Measurements from ENCODE around the gene NME7. TPM values are rescaled to one million over a fixed set of nuclear protein-coding genes. Genes with fewer than 3 reads are reported as not detected.

NME7 gene
- total RNA-seq, 1 donor from 2014 or later = 60.6 TPM

DNA sequence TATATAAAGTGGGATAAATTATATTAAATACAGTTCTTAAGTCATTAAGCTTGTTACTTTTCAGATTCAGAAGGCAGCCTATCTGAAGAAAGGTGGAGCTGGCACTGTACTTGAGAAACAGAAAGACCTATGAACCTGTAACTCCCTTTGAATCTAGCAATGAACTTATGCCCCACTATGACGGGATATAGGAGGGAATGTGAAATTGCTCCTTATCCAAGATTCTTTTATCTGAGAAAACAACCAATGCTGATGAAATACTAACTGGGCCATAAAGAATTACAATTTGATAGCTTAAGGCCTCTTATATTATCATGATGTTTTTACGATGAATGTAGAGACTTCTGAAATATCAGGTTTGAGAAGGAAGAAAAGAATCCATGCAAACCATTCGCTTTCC, 211.0 kb downstream of the NME7 start:
- DNase-seq (ENCODE audit: low spot score) = no peak
- Mint-ChIP-seq H3K9me3 (no peaks in the 10 kb centered on the region), H3K27me3 (ENCODE audit: insufficient read depth, low read depth) (no peaks in the 10 kb centered on the region), H3K4me1 (no peaks in the 10 kb centered on the region), H3K4me3 (no peak overlapping the region), H3K27ac (no peak overlapping the region), H3K36me3 (no peaks in the 10 kb centered on the region)
- Histone ChIP-seq H4K20me1 (ENCODE audit: low read depth) (no peaks in the 10 kb centered on the region), H3K27me3 (no peaks in the 10 kb centered on the region), H3K9ac (no peak overlapping the region), H3K27ac (no peak overlapping the region), H3K36me3 (no peaks in the 10 kb centered on the region), H3K4me3 (no peak overlapping the region), H3K79me2 (ENCODE audit: low read depth) (no peaks in the 10 kb centered on the region), H3K4me1 (peaks cover 12% of the 10 kb centered on the region), H3K4me2 (no peak overlapping the region), H3K9me3 (ENCODE audit: low read depth) (no peaks in the 10 kb centered on the region), H2AFZ (replicated peaks) (no peak overlapping the region), H3F3A (ENCODE audit: low read depth) (no peaks in the 10 kb centered on the region)
- TF ChIP-seq, protein P1, sequence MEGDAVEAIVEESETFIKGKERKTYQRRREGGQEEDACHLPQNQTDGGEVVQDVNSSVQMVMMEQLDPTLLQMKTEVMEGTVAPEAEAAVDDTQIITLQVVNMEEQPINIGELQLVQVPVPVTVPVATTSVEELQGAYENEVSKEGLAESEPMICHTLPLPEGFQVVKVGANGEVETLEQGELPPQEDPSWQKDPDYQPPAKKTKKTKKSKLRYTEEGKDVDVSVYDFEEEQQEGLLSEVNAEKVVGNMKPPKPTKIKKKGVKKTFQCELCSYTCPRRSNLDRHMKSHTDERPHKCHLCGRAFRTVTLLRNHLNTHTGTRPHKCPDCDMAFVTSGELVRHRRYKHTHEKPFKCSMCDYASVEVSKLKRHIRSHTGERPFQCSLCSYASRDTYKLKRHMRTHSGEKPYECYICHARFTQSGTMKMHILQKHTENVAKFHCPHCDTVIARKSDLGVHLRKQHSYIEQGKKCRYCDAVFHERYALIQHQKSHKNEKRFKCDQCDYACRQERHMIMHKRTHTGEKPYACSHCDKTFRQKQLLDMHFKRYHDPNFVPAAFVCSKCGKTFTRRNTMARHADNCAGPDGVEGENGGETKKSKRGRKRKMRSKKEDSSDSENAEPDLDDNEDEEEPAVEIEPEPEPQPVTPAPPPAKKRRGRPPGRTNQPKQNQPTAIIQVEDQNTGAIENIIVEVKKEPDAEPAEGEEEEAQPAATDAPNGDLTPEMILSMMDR (IDR thresholded peaks at IDR 0.05) = no peak

DNA sequence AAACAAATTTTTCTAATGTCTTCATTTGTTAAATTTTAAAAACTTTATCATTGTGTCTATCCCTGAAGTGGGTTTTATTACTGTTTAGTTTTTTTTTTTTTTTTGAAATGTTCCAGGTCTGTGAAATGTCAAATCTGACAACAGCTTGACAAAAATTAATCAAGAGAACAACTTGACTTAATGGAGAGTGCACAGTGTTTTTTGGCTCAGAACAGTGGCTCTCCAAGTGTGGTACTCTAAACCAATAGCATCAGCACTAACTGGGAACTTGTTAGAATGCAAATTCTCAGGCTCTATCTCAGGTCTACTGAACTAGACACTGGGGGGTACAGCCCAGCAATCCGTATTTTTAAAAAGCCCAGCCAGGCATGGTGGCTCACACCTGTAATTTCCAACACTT, 211.9 kb downstream of the NME7 start:
- Histone ChIP-seq H3K27me3 (no peaks in the 10 kb centered on the region), H3K4me1 (peaks cover 12% of the 10 kb centered on the region), H4K20me1 (ENCODE audit: low read depth) (no peaks in the 10 kb centered on the region), H3K9me3 (ENCODE audit: low read depth) (no peaks in the 10 kb centered on the region), H3K36me3 (no peaks in the 10 kb centered on the region), H3K4me3 (no peak overlapping the region), H3F3A (ENCODE audit: low read depth) (no peaks in the 10 kb centered on the region), H3K79me2 (ENCODE audit: low read depth) (no peaks in the 10 kb centered on the region), H3K27ac (no peak overlapping the region), H3K4me2 (no peak overlapping the region), H2AFZ (replicated peaks) (no peak overlapping the region), H3K9ac (no peak overlapping the region)
- no peaks in the 10 kb centered on the region for H3K9me3 Mint-ChIP-seq
- no peaks in the 10 kb centered on the region for H3K4me1 Mint-ChIP-seq
- H3K27ac Mint-ChIP-seq = no peak overlapping the region
- no peaks in the 10 kb centered on the region for H3K36me3 Mint-ChIP-seq
- no peak for TF ChIP-seq EZH2 (IDR thresholded peaks at IDR 0.05)
- TF ChIP-seq, protein P1 (IDR thresholded peaks at IDR 0.05) = no peak
- no peak for TF ChIP-seq EZH2phosphoT487 (IDR thresholded peaks at IDR 0.05)
- no peak for DNase-seq (ENCODE audit: low spot score)
- H3K4me3 Mint-ChIP-seq = no peak overlapping the region
- H3K27me3 Mint-ChIP-seq (ENCODE audit: insufficient read depth, low read depth) = no peaks in the 10 kb centered on the region

DNA sequence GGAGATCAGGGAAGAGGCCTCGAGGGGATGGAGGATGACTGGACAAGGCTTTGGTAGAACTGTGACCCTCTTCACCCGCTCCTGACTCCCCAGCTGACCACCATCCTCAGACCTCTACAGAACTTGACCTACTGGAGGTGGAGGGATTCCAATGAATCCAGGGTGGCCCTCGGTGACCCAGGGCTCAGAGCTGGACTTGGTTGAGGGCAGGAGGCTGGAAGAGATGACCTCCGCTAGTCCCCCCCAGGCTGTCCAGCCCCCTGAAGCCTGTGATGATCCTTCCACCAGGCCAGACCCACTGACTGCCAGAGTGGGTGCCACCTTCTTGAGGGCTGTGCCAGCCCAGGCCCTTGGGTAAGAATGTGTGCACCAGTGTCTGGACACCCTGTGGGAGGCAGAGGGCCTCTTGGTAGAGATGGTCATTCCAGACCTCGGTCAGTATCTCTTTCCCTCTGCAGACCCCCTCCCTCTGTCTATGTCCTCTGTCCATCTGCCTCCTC, 216.2 kb downstream of the NME7 start:
- Histone ChIP-seq H3F3A (ENCODE audit: low read depth) (no peaks in the 10 kb centered on the region), H4K20me1 (ENCODE audit: low read depth) (no peaks in the 10 kb centered on the region), H3K27me3 (no peaks in the 10 kb centered on the region), H3K27ac (no peak overlapping the region), H3K9me3 (ENCODE audit: low read depth) (no peaks in the 10 kb centered on the region), H3K4me1 (no peaks in the 10 kb centered on the region), H3K9ac (no peak overlapping the region), H2AFZ (replicated peaks) (no peak overlapping the region), H3K4me3 (no peak overlapping the region), H3K36me3 (no peaks in the 10 kb centered on the region), H3K79me2 (ENCODE audit: low read depth) (no peaks in the 10 kb centered on the region), H3K4me2 (no peak overlapping the region)
- TF ChIP-seq EZH2 (IDR thresholded peaks at IDR 0.05) (no peak), EZH2phosphoT487 (IDR thresholded peaks at IDR 0.05) (no peak)
- TF ChIP-seq, protein P1 (IDR thresholded peaks at IDR 0.05) = no peak
- no peaks in the 10 kb centered on the region for H3K36me3 Mint-ChIP-seq
- no peaks in the 10 kb centered on the region for H3K9me3 Mint-ChIP-seq
- DNase-seq (ENCODE audit: low spot score) = no peak
- no peak overlapping the region for H3K4me3 Mint-ChIP-seq
- H3K4me1 Mint-ChIP-seq = peaks cover 6% of the 10 kb centered on the region
- no peaks in the 10 kb centered on the region for H3K27me3 Mint-ChIP-seq (ENCODE audit: insufficient read depth, low read depth)
- no peak overlapping the region for H3K27ac Mint-ChIP-seq
